Left hindlimb (tissue), 1 donor: Measurements from ENCODE around the gene SH3RF3.

Experiments
- DNase-seq: peaks from one replicate; pipeline ENCODE4 v3.0.0-alpha.2; 2018

The SH3RF3 gene

DNA sequence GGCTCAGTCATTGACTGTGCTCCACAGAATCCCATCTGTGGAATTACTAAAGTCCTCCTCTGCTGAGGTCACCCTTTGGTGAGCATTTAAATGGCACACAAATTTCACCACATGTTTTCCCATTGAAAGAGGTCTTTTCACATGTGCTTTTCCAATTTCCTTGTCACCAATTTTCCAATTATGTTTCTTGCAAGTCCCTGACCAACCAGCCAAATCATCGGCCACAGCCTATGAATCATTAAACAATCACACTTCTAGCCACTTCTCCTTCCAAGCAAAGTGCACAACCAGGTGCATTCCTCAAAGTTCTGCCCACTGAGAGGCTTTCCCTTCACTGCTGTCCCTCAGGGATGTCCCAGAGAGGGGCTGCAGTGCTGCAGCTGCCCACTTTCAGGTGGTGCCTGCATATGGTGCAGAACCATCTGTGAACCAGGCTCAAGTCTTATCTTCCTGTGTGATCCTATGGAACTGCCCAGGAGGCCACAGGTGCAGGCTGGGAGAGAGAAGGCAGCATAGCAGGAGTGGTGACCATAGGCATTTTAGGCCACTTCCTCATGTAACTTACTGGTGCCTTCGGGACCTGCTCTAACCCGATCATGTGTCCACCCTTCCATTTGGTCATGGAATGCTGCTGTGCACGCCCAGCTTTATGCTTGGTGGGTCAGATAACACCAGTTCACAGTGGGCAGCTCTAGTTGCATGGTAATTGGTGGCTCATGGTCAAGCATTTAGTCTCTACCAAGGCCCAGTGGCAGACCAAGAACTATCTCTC is 331.7 kb downstream of the SH3RF3 start:
- peak; percentile 2 for DNase-seq

DNA sequence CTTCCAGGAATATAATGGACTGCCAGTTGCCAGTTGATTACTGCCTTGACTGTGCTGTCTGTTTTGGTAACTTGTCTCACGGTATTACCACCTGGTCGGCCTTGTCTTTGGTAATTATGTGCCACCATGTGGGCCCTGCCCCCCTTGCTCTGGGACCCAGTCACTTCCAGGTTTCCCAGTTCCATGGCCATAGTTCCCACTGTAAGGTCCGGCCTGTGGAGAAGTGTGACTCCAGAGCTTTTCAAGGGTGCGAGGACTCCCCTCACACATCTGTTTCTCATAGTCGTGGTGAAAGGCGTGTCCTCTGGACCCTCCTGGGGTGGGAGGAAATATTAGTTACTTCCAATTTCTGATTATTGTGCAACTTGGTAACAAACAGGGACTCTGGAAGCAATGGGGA is 334.2 kb downstream of the SH3RF3 start:
- DNase-seq = peak; percentile 13

DNA sequence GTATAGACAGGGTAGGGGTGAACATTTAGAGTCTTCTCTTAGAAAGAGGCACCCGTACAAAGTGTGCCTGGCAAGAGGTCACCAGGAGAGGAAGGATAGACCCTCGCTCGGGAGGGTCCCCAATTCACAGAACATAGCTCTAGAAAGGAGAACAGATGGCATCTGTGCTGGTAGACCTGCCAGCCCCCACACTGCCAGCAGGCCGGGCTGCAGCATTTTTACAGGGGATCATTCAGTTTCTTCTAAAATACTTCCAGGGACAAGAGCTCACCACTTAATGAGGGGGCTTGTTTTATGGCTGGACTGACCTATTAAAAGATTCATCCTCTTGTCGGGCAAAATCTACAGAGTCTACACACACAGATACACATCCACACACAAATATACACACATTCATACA is 334.9 kb downstream of the SH3RF3 start:
- no peak for DNase-seq

DNA sequence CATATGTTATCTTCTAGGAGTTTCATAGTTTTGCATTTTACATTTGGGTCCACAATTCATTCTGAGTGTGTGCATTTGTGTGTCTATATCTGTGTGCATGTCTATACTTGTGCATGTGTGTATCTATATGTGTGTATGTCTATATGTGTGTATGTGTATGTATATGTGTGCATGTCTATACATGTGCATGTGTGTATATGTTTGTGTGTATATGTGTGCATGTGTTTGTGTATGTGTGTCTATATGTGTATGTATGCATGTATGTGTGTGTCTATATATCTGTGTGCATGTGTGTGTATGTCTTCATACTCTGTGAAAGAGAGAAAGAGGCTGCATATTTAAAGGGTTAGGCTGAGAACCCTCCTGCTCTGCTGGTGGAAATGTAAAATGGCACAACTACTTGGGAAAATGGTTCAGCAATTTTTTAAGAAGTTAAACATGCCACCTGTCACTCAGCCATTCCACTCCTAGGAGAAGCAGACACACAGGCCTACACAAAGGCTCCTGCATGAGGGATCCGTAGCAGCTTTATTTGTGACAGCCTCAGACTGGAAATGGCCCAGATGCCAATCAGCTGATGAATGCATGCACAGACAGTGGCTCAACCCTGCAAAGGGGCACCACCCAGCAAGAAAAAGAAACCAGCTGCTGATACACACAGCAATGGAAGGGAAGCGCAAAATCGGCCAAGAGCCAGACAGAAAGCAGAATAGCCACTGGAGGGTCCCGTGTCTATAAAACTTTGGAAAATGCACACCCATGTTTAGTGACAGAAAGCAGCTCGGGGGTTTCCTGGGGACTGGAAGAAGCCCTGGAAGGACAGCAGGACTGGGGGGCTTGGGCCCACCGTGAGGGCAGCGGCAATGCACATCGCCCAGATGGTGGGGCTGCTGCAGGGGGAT is 337.9 kb downstream of the SH3RF3 start:
- no peak for DNase-seq

DNA sequence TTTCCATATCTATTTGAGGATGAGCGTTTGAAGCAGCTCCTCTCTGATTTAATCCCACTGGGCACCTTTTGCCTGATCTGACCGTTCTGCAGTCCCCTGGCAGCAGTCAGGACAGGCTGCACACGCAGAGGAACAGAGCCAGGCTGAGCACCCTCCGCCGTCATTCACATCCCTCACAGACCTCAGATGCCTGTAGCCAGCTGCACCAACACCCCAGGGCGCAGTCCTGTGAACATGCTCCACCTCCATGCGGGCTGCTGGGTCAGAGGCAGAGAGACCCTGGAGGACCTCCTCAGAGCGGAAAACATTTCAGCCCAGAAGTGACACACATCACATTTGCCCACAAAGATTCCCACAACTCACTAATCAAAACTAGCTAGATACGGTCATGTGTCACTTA is 338.7 kb downstream of the SH3RF3 start:
- DNase-seq = no peak

DNA sequence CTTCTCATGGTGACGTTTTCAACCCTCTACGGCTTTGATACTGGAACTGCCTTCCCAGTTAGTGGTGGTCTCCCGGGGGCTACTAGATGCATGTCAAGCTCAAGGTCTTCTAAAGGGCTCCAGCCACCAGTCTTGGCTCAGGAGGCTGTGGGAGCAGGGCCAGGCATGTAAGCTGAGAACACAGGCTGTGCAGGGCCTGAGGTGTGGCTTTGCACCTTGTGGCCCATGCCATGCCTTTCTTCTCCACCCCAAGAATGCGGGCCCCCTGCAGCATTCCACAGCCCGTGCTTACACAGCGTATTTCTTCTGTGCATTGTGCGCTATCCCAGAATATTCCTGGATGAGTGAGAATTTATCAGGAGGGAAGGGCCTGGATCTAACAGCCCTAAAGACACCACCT is 339.9 kb downstream of the SH3RF3 start:
- DNase-seq = peak; percentile 25

DNA sequence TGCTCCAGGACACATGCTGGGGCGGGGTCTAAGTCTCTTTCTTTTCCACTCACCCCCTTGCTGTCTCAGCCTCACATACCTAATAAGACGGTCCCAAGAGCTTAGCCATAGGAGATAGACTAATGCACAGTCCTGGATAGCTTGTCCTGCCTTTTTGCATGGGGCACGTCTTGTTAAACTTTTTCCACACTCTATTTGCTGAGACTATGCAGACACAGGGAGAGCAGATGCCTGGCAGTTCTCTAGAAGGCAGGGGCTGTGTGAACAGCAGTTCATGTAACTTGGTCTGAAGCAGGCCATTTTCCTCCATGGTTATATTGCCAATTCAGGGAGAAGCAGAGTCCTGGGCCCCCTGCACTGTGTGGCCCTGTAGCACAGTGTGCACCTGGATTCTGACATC is 342.7 kb downstream of the SH3RF3 start:
- DNase-seq = no peak

DNA sequence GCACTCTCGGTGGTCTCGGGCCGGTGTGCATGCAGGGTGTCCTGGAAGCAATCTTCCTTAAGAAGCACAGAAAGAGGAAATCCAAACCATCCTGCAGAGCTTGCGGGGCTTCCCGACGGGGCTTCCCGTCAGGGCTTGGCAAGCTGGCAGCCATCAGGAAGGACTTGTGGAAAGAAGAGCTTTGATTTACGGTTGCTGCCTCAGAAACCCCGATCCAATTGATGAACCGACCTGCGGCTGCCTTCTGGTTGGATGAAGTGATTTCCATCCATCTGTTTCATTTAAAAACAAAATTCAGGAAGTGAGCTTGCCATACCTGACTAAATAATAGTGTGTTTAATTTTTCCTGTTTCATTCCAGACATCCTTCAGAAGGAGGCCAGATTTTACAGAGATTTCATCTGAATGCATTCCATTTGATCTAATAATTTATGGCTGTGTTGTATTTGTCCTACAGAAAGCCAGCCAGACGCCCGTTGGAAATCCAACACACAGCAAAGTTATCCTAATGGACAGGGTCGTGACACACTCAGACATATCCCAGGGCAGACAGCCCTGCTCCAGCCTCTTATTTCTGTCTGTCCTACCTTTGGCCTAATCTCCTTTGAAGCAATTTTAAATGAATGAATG is 343.4 kb downstream of the SH3RF3 start:
- DNase-seq = no peak

DNA sequence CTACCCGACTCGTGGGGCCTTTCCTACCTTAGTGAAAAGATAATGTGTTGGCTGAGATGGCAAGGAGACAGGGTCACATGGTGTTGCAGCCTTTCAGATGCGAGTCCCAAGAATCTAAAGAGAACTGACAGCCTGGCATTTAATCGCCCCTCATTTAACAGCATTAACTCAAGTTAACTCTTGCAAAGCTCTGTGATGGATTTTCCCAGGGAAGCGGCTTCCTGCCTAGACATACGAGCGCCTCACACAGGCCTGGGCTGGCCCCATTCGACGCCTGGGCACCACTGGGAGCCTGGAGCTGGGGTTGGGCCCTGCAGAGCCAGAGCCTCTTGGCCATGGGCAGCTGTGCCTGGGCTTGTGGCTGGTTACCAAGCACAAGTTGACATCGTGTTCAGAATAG is 344.0 kb downstream of the SH3RF3 start:
- no peak for DNase-seq

DNA sequence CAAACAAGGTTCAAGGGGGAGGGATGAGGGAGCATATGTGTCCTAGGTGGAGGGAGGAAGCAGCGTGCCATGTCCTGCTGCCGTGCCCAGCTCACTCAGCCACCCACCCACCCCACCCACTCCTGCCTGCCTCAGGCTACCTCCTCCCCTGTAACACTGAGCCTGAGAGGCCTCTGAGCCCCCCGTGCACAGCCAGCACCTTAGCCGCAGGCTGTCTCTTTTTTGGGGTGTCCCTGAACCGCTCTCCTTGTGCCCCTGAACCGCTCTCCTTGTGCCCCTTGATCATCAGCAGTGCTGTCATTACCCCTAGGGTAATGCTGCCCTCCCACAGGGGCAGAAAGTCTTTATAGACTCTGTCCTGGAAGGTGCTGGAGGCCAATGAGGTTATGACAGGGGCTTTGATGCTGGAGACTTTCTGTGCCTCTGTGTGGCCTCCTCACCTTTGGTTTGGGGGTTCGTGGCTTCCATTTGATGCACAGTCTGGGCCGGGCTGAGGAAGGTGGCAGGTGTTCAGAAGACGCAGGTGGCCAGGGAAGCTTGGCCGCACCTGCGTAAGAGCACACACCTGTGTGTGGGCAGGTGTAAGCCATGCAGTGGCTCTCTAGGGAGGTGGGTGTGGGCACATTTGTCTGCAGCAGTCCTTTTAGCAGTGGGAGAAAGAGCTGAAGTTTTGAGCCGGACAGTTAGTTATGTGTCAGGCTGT is 344.8 kb downstream of the SH3RF3 start:
- no peak for DNase-seq

DNA sequence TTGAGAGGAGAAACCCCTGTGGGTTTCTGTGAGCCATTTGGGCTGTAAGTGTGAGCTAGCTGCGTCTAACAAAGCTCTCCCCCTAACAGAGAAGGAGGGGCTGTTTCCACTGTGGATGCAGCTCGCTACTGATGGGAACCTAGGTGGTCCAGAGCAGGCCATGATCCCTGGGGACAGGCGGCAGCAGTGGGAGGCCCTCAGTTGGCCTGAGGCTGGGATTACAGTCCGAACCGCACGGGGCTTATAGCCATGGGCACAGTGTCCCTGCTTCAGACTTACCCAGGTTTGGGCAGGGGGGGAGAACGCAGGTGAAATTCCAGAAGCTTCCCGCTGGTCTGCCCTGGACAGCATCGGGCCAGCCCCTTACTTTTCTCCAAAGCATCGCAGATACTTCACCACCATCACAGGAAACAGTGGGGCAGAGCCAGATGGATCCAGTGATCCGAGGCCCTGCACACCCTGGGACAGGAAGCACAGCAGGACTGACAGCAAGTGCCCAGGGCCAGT is 345.4 kb downstream of the SH3RF3 start:
- DNase-seq = no peak

DNA sequence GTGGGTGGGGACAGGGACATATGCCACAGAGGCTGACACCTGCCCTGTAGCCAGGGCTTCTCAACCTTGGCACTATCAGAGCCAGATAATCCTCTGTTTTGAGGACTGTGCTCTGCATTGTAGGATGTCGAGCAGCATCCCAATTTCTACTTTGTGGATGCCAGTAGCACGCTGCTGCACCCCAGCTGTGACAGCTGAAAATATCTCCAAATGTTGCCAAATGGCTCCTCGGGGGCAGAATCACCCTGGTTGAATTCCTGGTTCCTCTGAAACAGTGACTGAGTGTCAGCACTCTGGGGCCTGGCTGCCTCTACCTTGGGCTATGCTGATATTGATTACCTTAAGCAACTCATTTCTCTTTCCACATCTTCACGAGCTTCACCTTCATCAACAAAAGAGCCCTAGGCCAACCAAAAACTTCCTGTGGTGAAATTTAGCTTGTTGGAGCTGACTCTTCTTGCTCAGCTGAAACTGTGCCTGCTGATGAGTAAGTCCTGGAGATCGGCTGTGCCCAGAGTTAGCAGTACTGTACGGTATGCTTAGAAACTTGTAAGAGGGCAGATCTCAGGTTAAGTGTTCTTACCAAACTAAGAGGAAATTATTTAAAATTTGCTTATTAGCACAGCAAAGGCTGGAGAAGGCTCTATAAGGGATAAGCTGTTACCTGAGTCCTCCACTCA is 346.7 kb downstream of the SH3RF3 start:
- no peak for DNase-seq

DNA sequence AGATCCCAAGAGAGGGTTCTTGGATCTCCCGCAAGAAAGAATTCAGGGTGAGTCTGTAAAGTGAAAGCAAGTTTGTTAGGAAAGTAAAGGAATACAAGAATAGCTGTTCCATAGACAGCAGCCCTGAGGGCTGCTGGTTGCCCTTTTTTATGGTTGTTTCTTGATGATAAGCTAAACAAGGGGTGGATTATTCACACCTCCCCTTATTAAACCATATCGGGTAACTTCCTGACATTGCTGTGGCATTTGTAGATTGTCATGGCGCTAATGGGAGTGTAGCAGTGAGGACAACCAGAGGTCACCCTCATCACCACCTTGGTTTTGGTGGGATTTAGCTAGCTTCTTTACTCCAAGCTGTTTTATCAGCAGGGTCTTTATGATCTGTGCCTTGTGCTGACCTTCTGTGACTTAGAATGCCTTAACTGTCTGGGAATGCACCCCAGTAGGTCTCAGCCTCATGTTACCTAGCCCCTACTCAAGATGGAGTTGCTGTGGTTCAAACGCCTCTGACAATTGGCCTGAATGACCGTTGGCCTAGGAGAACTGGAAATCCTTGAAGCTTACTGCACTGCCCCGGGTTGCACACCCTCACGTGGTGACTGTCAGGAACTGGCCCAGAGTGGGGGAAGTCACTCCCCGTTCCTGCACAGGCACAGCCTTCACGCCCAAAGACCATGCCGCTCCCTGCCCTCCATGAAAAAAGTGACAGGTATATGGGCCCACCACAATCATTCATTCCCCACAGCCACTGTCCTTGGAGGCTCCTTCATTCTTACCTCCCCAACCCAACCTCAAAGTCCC is 347.8 kb downstream of the SH3RF3 start:
- DNase-seq = no peak

DNA sequence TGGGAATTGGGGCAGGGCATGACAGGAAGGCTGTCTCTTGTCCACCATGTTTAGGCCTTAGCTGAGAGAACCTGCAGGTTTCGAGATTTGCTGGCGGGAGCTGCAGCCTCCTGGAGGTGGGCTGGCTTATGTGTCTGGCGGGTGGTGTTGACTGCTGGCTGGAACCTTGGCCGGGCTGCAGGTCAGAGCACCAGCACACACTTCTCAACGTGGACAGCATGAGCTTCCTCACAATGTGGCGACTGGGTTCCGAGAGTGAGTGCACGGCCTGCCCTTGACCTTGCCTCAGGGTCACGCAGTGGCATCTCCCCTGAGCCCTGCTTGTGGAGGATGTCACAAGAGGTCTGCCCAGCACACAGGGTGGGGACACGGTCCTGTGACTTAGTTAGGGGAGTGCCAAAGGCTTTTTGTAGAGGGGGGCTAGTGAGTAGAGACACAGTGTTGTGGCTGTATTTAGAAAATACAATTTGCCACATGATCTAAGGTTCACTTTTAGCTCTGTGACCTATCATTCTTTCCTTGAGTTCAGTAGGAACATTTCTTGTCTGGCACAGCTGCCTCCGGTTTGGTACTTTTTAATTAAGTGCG is 350.0 kb downstream of the SH3RF3 start:
- no peak for DNase-seq

DNA sequence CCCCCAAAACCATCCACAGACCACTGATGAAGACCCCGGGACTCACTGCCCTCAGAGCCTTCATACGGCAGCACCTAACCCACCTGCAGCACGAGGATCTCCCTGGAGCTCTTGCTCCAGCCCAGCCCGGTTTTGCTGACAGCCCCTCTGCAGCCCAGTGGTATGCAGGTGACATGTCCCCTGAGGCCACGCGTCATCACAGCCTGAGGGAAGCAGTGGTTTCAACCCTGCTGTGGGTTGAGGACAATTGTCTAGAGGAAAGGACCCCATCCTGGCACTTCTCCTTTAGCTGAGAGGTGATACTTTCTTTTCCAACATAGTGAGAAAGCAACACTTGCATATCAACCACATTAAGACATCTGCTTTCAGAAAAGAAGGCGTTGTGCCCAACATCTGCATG is 350.8 kb downstream of the SH3RF3 start:
- DNase-seq = no peak

DNA sequence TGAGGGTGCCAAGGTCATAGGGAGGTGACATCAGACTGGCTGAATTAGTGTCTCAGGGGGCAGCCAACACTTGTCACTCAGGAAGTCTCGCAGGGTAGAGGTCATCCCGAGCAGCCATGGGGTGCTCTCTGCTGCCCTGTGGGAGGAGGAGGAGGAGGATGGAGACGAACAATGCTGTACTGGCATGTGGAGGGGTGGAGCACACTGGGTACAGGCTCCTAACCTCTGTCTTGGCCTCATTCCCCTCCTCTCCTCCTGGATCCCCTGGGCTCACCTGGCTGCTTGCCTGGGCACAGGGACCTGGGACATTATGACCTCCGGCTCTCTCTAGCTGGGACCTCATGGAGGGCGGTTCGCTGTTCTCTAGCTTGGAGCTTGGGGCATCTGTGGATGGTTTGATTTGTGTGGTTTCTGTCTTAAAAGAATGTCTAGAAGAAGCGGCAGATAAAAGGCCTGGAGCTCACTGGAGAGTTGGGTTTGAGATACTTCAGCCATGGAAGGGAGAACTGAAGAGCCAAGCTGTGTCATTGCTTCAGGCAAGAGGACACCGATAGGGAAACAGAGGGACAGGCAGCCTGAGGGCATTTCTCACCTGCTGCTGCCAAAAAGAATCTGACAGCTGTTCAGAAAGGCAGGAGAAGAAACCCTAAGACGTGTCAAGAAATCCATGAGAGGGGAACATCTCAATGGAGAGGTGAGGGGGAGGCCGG is 351.6 kb downstream of the SH3RF3 start:
- DNase-seq = no peak

DNA sequence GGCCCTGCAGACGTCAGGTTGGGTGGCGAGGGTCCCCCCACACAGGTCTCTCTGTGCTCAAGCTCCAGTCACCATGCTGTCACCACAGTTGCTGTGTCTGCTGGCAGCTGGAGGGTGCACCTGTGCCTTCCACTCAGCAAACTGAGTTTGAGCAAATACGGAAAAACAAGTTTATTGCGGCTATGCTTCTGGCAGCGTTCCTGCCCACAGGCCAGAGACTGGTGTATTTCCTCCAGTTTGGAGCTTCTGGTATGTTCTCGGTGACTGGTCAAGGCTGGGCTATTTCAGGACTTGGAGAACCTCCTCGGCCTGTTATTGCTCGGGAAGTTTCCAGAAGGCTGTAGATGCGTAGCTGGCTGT is 352.2 kb downstream of the SH3RF3 start:
- no peak for DNase-seq

DNA sequence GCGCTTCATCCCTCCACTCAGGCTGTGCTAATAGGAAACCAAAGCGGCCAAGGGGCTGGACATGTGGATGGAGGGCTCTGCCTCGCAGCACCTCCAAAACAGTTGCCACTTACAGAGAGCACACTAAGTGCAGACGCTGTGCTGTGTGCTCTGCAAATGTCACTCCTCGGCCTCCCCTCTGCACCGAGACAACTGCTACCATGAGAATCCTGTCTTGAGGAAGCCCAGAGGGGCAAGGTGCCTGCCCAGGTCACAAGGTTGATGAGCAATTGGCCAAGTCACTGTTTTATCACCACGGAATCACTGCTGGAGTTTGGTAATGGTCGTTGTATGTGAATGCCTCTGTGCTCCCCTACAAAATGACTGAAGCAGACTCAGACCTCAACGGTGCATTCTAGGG is 352.6 kb downstream of the SH3RF3 start:
- no peak for DNase-seq

DNA sequence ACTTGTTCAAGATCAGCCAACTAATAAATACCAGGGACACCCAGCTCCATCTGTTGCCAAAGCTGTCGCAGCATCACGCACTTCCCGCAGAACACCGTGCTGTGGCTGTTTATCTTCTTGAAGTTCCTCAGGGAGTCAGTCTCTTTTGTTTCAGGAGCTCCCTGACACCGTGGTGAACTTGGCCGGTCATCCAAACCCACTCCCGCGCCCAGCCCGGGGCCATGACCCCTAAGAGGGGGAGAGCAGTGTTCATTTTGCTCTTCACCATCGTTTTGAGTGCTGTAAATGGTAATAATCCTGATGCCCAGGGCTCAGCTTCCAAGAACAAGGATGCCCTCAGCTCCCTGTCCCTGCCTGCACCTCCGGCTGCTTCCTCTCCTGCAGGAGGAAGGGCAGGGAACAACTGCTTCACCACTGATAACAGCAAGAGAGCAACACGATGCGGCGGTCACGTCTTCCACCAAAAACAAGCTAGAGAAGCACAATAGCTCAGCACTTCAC is 353.4 kb downstream of the SH3RF3 start:
- no peak for DNase-seq
